ENCODE results near the gene SLC13A3. TPM values are rescaled to one million over a fixed set of nuclear protein-coding genes. Genes with fewer than 3 reads are reported as not detected.

SLC13A3 gene, protein sequence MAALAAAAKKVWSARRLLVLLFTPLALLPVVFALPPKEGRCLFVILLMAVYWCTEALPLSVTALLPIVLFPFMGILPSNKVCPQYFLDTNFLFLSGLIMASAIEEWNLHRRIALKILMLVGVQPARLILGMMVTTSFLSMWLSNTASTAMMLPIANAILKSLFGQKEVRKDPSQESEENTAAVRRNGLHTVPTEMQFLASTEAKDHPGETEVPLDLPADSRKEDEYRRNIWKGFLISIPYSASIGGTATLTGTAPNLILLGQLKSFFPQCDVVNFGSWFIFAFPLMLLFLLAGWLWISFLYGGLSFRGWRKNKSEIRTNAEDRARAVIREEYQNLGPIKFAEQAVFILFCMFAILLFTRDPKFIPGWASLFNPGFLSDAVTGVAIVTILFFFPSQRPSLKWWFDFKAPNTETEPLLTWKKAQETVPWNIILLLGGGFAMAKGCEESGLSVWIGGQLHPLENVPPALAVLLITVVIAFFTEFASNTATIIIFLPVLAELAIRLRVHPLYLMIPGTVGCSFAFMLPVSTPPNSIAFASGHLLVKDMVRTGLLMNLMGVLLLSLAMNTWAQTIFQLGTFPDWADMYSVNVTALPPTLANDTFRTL
- total RNA-seq, result under 1 TPM; 0.39 to 0.92 TPM
- long read RNA-seq, partial matches to known transcripts, result 0 of 1 reads
- long read RNA-seq, other reads (novel, unspliced or antisense), result 1 of 1 reads

DNA sequence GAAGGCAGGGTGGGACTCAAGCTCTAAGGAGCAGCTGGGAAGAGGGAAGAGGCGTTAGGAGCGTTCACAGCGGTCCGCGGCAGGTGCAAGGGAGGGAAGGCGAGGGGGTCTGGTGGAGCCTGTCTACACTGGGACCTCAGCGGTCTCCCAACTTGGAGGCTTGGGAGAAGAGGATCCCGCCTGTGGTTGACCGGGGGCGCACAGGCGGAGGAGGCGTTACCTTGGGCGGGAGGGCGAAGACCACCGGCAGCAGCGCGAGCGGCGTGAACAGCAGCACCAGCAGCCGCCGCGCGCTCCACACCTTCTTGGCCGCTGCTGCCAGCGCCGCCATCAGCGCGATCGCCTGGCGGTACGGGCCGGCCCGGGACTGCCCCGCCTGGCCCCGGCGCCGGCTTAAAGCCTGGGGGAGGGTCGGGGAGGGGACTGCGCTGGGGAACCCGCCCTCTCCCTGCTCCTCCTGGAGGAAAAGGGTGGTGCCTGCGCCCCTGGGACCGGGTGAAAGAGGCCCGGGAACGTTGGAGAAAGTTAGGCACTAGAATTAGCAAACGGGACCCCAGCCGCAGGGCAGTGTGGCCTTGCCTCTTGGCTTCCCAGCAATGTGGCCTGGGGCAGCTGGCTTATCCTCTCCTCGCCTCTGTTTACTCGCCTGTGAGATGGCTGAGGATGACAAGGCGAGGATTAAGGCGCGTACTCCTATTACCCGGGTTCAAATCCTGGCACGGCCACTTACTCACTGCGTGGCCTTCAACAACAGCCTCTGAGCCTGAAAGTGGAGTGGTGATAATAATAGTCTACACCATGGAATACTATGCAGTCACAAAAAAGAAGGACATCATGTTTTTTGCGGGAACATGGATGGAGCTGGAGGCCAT lies at the start of gene SLC13A3:
TSS of gene SLC13A3 (minus strand) at position 369 of the 872 bp plus-strand sequence. CDS start at position 331, 38 bp downstream.
- DNase-seq (no peak), ATAC-seq (no peak)
- intact Hi-C loops (cut with DNase I, micrococcal nuclease), result no loop called here

DNA sequence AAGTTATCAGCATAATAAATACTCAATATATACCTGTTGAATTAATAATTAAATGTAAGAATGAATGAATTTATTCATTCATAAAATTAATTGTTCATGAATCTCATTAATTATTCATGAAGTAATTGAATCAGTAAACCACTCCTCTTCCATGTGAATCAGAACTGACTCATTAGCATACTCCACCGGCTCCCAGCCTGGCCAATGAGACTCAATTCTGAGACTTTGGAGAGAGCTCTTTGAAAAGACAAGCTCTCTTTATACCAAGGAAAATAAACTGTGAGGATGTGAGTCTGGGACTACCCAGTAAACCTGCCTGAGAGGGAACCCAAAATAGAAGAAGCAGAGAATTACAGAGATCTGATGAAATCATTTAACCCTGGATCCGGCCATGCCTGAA lies 49.8 kb upstream of the SLC13A3 start:
- DNase-seq (no peak), ATAC-seq (no peak)
- intact Hi-C loops (cut with DNase I, micrococcal nuclease), result no loop called here

DNA sequence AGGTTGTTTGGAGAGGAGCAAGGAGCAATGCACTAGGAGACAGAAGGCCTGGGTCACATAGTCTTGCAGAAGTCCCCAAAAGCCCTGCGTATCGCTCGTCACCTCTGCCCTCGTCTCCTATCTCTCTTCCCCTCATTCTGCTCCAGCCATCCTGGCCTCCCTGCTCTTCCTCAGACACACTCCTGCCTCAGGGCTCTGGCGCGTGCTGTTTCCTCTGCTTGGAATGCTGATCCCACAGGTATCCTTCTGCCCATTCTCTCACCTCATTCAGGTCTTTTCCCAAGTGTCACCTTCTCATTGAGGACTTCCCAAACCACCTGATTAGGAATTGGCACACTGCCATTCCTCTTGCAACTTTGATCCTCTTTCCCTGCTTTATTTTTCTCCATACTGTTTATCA lies 49.2 kb upstream of the SLC13A3 start:
- ATAC-seq (no peak), DNase-seq (peak in 1 of 2 donors; percentile 5)
- intact Hi-C loops (cut with DNase I, micrococcal nuclease), result no loop called here

DNA sequence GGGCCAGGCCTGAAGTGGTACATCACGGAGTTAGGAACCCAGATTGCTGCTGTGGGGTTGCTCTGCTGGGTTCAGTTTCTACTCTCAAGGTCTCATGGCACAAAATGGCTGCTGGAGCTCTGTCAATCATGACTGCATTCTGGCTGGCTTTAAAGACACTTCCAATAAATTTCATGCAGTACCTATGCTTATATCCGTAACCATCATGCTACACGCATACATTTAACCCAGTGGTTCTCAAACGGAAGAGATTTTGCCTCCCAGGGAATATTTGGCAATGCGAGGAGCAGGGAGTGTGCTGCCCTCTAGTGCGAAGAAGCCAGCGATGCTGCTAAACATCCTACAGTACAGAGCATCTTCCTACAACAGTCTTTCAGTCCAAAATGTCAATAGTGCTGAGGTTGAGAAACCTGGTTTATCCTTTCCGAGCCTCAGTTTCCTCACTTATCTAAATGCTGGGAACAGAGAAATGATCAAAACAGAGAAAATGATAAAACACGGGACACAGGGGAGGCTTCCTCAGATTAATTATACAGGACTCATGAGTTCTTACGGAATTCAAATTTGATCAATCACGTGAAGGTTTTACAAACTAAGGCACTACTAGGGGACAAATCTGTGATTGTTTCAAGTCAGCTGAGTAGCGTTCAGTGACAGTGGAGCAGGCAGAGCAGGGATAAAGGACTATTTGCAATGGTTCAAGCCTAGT lies 48.5 kb upstream of the SLC13A3 start:
- ATAC-seq (peak; percentile 67), DNase-seq (peak in 1 of 2 donors; percentile 10)
- intact Hi-C loops (cut with DNase I, micrococcal nuclease), result no loop called here

DNA sequence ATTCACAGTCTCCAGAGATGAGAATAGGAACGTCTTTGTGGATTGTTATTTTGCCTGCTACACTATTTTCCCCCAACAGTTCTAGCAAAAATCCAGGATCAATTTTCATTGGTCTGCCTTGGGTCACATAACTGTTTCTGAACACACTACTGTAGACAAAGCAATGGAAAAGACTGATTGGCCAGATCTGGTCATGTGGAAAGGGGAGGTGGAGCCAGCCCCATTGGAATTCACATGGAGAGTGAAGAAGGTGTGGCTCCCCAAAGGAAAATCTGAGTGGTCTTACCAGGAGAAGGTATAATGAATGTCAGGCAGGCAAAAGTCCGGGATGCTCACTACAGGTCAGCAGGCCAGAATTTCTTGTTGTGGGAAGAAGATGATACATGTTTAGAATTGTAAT lies 47.5 kb upstream of the SLC13A3 start:
- ATAC-seq, result no peak
- DNase-seq, result no peak
- intact Hi-C loops (cut with DNase I, micrococcal nuclease), result no loop called here

DNA sequence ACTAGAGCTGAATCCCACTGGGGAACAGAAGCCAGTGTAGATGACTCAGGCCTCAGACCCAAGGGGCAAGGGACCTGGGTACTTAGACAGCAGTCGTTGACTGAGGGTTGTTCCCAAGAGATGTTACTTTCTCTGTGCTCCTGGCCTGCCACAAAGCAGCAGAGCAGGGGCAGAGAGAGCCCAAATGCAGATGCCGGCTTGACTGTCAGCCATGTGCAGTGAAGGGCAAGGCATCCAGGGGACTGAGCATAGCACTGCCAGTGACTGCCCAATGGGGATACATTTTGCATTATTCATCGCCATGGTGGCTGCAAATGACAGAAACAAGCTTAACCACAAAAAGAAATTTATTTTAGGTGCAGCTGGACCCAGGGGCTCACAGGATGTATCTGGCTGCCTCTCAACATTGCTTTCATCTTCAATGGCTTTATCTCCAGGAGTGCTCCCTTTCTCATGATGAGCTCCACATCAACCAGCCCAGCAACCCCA lies 45.6 kb upstream of the SLC13A3 start:
- DNase-seq (peak in 1 of 2 donors; percentile 7), ATAC-seq (no peak)
- intact Hi-C loops (cut with DNase I, micrococcal nuclease), result no loop called here

DNA sequence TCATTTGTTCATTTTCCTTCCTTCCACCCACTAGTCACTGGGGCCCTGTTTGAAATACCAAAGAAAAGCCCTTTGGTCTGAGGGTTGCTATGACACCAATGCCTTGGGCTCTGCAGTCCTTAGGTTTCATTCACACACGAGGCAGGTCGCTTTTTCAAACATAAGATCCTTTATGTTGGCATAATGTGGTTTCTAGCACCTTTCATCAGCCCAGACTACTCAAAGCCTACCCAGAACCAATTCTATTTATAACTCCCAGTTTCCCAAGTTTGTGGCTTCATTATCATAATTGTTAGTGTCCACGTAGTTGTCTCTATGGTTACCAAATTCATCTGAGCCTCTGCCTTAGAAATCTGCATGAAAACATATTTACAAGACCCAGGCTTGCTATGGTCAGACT lies 44.6 kb upstream of the SLC13A3 start:
- ATAC-seq (no peak), DNase-seq (no peak)
- intact Hi-C loops (cut with DNase I, micrococcal nuclease), result no loop called here

DNA sequence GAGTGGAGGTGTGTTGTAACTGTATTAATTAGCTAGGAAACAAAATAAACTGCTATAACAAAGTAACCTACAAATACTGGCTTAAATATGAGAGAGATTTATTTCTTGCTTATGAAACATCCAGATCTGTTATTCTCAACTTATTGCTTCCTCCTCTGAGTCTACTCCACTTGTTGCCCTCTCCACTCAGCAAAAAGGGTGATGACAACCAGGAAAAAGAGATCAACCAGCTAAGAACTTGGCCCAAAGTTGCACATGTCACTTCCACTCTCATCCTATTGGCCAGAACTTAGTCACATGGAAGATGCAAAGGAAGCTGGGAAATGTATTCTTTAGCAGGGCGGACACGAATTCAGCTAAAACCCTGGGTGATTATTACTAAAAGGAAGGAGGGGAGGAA lies 43.2 kb upstream of the SLC13A3 start:
- intact Hi-C loops (cut with DNase I, micrococcal nuclease), result no loop called here
- peak; percentile 20 for ATAC-seq
- no peak for DNase-seq

DNA sequence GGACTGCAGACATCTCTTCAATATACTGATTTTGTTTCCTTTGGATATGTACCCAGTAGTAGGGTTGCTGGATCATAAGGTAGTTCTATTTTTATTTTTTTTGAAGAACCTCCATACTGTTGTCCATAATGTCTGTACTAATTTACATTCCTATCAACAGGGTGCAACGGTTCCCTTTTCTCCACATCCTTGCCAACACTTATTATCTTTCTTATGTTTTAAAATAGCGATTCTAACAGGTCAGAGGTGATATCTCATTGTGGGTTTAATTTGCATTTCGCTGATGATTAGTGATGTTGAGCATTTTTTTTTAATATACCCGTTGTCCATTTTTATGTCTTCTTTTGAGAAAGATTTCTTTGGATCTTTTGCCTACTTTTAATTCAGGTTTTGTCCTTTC lies 39.9 kb upstream of the SLC13A3 start:
- intact Hi-C loops (cut with DNase I, micrococcal nuclease), result no loop called here
- ATAC-seq (no peak), DNase-seq (no peak)

DNA sequence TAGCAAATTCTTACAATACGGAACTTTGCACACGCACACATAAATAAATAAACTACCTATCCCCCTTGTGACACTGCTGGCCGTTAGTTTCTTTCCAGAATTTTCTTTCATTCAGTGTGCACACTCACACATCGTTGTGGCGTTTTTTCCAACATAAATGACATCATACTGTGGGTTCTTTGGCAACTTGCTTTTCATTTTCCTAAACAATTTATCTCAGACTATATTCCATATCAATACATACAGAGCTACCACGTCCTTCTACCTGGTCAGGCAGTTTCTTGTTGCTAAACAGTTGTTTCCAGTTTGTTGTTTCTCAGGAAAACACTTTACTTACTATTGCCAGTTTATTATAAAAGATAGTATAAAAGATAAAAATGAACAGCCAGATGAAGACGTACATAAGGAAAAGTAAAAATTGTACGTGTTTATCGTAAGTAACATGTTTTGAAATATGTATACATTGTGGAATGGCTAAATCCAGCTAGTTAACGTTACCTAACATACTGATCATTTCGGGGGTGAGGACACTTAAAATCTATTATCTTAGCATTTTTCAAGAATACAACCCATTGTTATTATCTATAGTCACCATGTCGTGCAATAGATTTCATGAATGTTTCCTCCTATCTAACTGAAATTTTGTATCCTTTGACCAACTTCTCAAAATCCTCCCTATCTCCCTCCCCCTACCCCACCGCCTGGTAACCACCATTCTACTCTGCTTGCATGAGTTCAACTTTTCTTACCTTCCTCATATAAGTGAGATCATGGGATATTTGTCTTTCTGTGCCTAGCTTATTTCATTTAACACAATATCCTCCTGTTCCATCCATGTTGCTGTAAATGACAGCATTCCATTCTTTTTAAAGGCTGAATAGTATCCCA lies 39.2 kb upstream of the SLC13A3 start:
- intact Hi-C loops (cut with DNase I, micrococcal nuclease), result no loop called here
- no peak for ATAC-seq
- DNase-seq, result no peak

DNA sequence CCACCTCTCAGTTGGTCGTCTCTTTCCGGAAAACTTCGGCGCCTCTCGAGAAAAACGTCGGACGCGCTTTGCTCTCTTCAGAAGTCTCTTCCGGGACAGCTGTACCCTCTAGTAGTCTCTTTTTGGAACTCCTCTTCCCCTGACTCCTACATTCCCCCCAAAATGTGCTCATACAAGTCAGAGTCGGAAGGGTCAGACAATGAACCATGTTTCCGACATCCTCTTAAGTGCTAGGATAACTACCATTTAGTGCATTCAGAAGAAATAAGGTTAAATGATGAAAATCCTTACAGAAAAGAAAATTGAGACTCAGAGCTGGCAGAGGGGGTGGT lies 38.5 kb upstream of the SLC13A3 start:
- no peak for DNase-seq
- no peak for ATAC-seq
- intact Hi-C loops (cut with DNase I, micrococcal nuclease), result loop anchor here (10.0 kb wide), 2 partner anchors 125 to 165 kb away; no protein-coding TSS in a partner anchor

DNA sequence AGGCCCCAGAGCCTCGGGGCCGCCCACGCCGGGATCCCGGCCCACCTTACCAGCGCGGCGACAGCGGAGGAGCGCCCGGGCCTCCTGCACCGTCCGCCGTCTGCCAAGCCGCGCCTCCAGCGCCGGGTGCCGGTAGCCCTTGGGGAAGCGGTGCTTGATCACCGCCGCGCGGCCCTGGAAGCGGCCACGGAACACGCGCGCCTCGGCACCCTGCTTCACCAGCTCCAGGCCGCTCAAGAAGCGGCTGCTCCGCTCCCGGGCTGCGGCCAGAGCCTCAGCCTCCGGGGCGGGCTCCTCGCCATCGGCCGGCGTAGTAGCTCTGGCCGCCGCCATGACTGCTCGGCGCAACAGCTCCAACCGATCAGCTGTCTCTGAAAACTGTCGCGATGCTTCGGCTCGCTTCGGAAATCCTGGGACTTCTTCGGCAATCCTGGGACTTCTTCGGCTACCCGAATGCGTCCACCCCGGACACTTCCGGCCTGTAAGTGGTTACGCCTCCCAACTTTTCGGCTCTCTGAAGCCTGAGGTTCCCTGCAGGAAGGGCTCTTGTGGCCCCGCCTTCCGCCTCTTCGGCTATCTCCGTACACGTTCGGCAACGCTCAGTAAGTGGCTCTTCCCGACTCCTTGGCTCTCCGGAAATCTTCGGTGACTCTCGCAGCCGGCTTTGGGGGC lies 38.0 kb upstream of the SLC13A3 start, which contains the start of gene TP53RK:
TSS of gene TP53RK (minus strand) at position 363 of the 672 bp plus-strand sequence. CDS start at position 333, 30 bp downstream.
- DNase-seq, result peak; percentile 99 to 100
- intact Hi-C loops (cut with DNase I, micrococcal nuclease), result loop anchor here (10.0 kb wide), 2 partner anchors 124 to 164 kb away; no protein-coding TSS in a partner anchor
- peak; percentile 94 for ATAC-seq

DNA sequence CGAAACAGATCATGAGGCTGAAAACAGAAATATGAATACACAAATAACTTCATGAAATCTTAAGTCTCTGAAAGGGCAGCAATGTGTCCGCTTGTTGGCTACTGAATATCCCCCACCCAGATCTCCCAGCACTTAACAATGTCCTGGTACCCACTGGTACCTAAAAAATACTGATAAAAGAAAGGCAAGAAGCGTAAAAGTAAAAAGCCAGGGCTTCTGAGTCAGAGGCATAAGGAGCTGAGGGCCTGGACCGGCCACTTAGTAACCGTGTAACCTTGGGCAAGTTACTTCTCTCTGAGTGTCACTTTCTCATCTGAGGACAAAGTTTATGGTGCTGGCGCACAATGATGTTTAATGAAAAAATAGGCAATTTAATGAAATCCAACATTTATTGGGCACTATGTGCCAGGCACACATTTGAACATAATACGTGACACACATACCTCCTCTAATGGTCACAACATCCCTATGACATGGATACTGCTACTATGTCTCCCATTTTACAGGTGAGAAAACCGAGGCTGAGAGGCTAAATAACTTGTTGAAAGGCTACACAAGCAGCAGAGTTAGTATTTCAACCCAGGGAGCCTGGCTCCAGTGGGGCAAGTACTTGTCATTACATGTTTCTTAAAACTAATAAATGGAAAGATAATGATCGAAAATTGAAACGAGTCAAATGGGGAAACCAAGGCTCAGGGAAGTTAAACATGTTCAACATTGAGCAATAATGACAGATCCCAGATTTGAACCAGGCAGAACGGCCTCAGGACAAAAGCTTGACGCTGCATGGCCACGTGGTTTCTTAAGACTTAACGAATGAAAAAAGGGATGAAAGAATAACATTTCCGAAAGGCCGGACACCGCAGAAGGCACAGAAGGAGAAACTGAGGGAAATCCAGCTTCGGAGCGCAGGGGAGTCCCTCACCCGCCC lies 37.2 kb upstream of the SLC13A3 start:
- intact Hi-C loops (cut with DNase I, micrococcal nuclease), result loop anchor here (10.0 kb wide), 2 partner anchors 124 to 164 kb away; no protein-coding TSS in a partner anchor
- peak; percentile 6 for ATAC-seq
- no peak for DNase-seq

DNA sequence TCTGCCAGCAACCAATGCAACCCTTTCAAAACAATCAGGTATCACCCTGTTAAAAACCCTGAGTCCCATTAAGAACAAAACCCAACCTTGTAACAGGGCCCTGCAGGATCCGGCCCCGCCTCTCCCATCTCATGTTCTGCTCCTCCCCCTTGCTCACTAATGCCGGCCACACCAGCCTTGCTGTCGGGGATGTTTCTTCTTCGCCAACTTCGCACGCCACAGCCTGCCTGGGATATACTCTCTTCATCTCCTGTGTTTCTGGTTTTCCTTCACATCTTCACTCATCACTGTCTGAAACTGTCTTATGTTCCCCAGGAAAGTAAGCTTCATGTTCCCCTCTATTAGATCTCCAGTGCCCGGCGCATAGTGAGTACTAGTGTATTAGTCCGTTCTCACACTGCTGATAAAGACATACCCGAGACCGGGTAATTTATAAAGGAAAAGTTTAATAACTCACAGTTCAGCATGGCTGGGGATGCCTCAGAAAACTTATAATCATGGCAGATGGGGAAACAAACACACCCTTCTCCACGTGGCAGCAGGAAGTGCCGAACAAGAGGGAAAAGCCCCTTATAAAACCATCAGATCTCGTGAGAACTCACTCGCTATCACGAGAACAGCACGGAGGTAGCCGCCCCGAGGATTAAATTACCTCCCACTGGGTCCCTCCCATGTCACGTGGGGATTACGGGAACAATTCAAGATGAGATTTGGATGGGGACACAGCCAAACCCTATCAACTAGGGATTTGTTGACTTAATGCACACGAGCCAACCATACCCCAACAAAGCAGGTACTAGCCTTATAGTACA lies 32.9 kb upstream of the SLC13A3 start:
- intact Hi-C loops (cut with DNase I, micrococcal nuclease), result loop anchor here (10.0 kb wide), 2 partner anchors 119 to 159 kb away; no protein-coding TSS in a partner anchor
- ATAC-seq (peak; percentile 25), DNase-seq (peak in 1 of 2 donors; percentile 45)

DNA sequence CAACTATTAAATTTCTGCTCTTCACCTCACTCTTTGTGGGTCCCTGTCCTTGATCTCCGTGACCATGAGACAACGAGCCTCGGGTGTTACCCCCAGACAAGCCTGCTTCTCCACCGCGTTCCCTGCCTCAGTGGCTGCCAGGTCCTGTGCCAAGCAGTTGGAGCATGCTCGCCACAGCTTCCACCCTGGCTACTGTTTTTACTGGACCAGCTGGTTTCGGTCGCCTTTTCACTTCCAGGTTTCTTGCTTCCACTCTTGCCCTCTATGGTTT lies 32.3 kb upstream of the SLC13A3 start:
- intact Hi-C loops (cut with DNase I, micrococcal nuclease), result loop anchor here (10.0 kb wide), 2 partner anchors 119 to 159 kb away; no protein-coding TSS in a partner anchor
- ATAC-seq (no peak), DNase-seq (no peak)
